Measurements from ENCODE around the gene DFFB. TPM values are rescaled to one million over a fixed set of nuclear protein-coding genes. Genes with fewer than 3 reads are reported as not detected.

Gene DFFB
- total and polyA plus RNA-seq, 7 donors, result 1.1 to 2.4 (median 1.9) TPM

DNA sequence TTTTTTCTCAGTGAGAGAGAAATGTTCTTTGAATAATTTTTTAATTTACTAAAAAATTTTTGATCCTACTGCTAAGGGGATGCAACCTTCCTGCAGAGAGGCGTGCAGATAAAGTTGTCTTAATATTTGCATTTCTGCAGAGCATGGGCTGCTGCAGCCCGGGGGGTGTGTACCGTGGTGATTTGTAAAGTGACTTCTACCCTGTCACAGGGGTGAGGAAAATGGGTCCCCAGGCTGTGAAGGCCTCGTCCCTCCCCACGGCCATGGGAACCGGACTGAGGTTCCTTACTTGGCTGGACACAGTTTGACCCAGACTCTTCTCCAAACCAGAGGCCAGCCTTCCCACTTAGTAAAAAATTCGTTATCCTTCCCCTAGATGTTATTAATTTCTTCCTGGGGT, 52.3 kb downstream of the DFFB start:
- DNase-seq (no peak), ATAC-seq (no peak)
- Histone ChIP-seq H3K27me3 (ENCODE audit: insufficient read depth in 3 of 3, low read length in 2 of 3) (peaks cover 0 to 15% (median 0%) of the 10 kb centered on the region in 3 donors), H3K4me3 (no peak overlapping the region), H3K4me1 (no peaks in the 10 kb centered on the region), H3K27ac (no peak overlapping the region), H3K36me3 (ENCODE audit: insufficient read depth in 1 of 2, low read depth in 1 of 2) (no peaks in the 10 kb centered on the region), H3K9me3 (no peaks in the 10 kb centered on the region)
- WGBS, 3 donors, result 71 to 80% (median 74%) methylated on average over 7 of the region's 7 CpGs
- TF ChIP-seq, protein P1, sequence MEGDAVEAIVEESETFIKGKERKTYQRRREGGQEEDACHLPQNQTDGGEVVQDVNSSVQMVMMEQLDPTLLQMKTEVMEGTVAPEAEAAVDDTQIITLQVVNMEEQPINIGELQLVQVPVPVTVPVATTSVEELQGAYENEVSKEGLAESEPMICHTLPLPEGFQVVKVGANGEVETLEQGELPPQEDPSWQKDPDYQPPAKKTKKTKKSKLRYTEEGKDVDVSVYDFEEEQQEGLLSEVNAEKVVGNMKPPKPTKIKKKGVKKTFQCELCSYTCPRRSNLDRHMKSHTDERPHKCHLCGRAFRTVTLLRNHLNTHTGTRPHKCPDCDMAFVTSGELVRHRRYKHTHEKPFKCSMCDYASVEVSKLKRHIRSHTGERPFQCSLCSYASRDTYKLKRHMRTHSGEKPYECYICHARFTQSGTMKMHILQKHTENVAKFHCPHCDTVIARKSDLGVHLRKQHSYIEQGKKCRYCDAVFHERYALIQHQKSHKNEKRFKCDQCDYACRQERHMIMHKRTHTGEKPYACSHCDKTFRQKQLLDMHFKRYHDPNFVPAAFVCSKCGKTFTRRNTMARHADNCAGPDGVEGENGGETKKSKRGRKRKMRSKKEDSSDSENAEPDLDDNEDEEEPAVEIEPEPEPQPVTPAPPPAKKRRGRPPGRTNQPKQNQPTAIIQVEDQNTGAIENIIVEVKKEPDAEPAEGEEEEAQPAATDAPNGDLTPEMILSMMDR (IDR thresholded peaks at IDR 0.05), result no peak
- intact Hi-C loops (cut with DNase I), result loop anchor here in 1 of 2 donors (10.0 kb wide), 2 partner anchors 265 to 1835 kb away; no protein-coding TSS in a partner anchor

DNA sequence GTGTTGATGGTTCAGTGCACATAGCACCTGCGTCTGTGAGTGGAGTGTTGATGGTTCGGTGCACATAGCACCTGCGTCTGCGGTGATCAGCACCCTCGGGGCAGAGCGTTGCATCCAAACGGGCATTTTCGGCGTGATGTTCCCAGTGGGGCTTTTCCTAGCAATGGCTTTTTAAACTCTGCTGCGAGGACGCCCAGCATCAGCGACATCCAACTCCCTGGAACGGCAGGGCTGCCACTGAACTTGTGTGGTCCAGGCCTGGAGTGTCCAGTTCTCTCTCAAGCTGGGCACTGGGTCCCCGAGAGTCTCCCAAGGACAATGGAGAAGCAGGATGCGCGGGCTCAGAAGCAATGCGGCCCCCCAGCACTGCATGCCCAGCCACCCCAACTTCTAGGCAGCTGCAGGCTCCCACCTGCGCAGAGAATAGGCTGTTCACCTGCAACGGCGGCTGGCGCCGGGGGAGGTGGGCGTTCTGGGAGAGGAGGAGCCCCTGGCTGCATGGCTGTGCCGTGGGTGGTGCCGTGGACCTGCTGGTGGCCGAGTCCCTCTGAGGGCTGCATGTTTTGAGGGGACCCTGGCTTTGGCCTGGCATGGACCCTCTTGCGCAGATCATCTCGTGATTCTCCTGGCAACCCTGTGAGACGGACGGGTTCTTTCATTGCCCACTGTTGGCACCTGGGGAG, 52.9 kb downstream of the DFFB start:
- 83 to 87% (median 84%) methylated on average over 30 of the region's 30 CpGs for WGBS, 3 donors
- ATAC-seq, result no peak
- H3K4me1 ChIP-seq, result no peaks in the 10 kb centered on the region
- H3K27ac ChIP-seq, result no peak overlapping the region
- DNase-seq, result no peak
- TF ChIP-seq, protein P1 (IDR thresholded peaks at IDR 0.05), result no peak
- H3K4me3 ChIP-seq, result no peak overlapping the region
- peaks cover 0 to 15% (median 0%) of the 10 kb centered on the region in 3 donors for H3K27me3 ChIP-seq (ENCODE audit: insufficient read depth in 3 of 3, low read length in 2 of 3)
- no peaks in the 10 kb centered on the region for H3K9me3 ChIP-seq
- no peaks in the 10 kb centered on the region for H3K36me3 ChIP-seq (ENCODE audit: insufficient read depth in 1 of 2, low read depth in 1 of 2)
- intact Hi-C loops (cut with DNase I), result loop anchor here in 1 of 2 donors (10.0 kb wide), 1 partner anchor 1835 kb away; no protein-coding TSS in a partner anchor

- Histone ChIP-seq H3K27ac (no peak overlapping the region), H3K4me1 (no peaks in the 10 kb centered on the region), H3K9me3 (no peaks in the 10 kb centered on the region), H3K36me3 (ENCODE audit: insufficient read depth in 1 of 2, low read depth in 1 of 2) (no peaks in the 10 kb centered on the region), H3K4me3 (no peak overlapping the region), H3K27me3 (ENCODE audit: insufficient read depth in 3 of 3, low read length in 2 of 3) (peaks cover 0 to 15% (median 0%) of the 10 kb centered on the region in 3 donors)
- intact Hi-C loops (cut with DNase I), result loop anchor here in 1 of 2 donors (10.0 kb wide), 1 partner anchor 1834 kb away; no protein-coding TSS in a partner anchor
- WGBS, 3 donors, result 14 to 17% (median 16%) methylated on average over 32 to 35 of the region's 35 CpGs
- peak; percentile 49 to 82 for DNase-seq
- ATAC-seq, result peak; percentile 71 to 82 (median 80)
- TF ChIP-seq, protein P1 (IDR thresholded peaks at IDR 0.05), result peak; percentile 64
Measured at GRCh38 chr1:3910857-3911845, 53.9 kb downstream of the DFFB start.

- H3K27ac ChIP-seq, result no peak overlapping the region
- no peak overlapping the region for H3K4me3 ChIP-seq
- DNase-seq (no peak), ATAC-seq (no peak)
- WGBS, 3 donors, result 89 to 92% (median 91%) methylated on average over 38 of the region's 38 CpGs
- H3K27me3 ChIP-seq (ENCODE audit: insufficient read depth in 3 of 3, low read length in 2 of 3), result peaks cover 0 to 15% (median 0%) of the 10 kb centered on the region in 3 donors
- intact Hi-C loops (cut with DNase I), result loop anchor here in 1 of 2 donors (10.0 kb wide), 1 partner anchor 1833 kb away; no protein-coding TSS in a partner anchor
- TF ChIP-seq, protein P1 (IDR thresholded peaks at IDR 0.05), result no peak
- H3K9me3 ChIP-seq, result no peaks in the 10 kb centered on the region
- H3K36me3 ChIP-seq (ENCODE audit: insufficient read depth in 1 of 2, low read depth in 1 of 2), result no peaks in the 10 kb centered on the region
- H3K4me1 ChIP-seq, result no peaks in the 10 kb centered on the region
Measured at GRCh38 chr1:3911981-3912808, 54.9 kb downstream of the DFFB start.

Data from psoas muscle (tissue), 8 donors.